Natural killer cell (primary cell): ENCODE results near the gene CHCHD2. TPM values are rescaled to one million over a fixed set of nuclear protein-coding genes. Genes with fewer than 3 reads are reported as not detected.

Source experiments
- ATAC-seq, 3 donors: fragments of 150-1000 bp in 2 of 3; fragments of 200-7000 bp in 1 of 3; cut with Tn5 transposase; 1 replicate in 1 of 3; 2 replicates in 2 of 3; pipeline ENCODE4 v1.10.0; 2021; ENCODE audit warnings: mild to moderate bottlenecking in 2 of 3, moderate library complexity in 2 of 3
- DNase-seq, 2 donors: peaks; one replicate each; pipeline versions ENCODE4 v3.0.0 to v3.0.0-alpha.2; 2013 to 2021; ENCODE audit warnings: mixed read lengths in 1 of 2
- H3K27ac ChIP-seq: one replicate; pipeline ENCODE4 v1.5.1; 2013; ENCODE audit warnings: mild to moderate bottlenecking, low read length
- H3K27me3 ChIP-seq: one replicate; pipeline ENCODE4 v1.6.1; 2013; ENCODE audit warnings: low read length; ENCODE audit not compliant: control insufficient read depth, insufficient read depth
- H3K36me3 ChIP-seq: one replicate; pipeline ENCODE4 v1.6.1; 2013; ENCODE audit warnings: low read length; ENCODE audit not compliant: control insufficient read depth, insufficient read depth
- H3K4me1 ChIP-seq: one replicate; pipeline ENCODE4 v1.6.1; 2013; ENCODE audit warnings: low read length; ENCODE audit not compliant: control insufficient read depth, insufficient read depth
- H3K4me3 ChIP-seq: one replicate; pipeline ENCODE4 v1.5.1; 2013; ENCODE audit warnings: low read length
- H3K9me3 ChIP-seq: one replicate; pipeline ENCODE4 v1.6.1; 2013; ENCODE audit warnings: low read length; ENCODE audit not compliant: control insufficient read depth, insufficient read depth
- H3K27ac Mint-ChIP-seq, 2 donors: one replicate each; pipeline ENCODE4 v1.8.0; 2022; ENCODE audit warnings: mild to moderate bottlenecking in 2 of 2, mixed read lengths in 2 of 2, moderate library complexity in 1 of 2
- H3K27me3 Mint-ChIP-seq, 2 donors: one replicate each; pipeline ENCODE4 v1.8.0; 2022; ENCODE audit warnings: low read depth in 2 of 2, mixed read lengths in 2 of 2
- H3K36me3 Mint-ChIP-seq: one replicate; pipeline ENCODE4 v1.8.0; 2022; ENCODE audit warnings: mixed read lengths
- H3K4me1 Mint-ChIP-seq, 2 donors: one replicate each; pipeline ENCODE4 v1.8.0; 2022; ENCODE audit warnings: mixed read lengths in 2 of 2
- H3K4me3 Mint-ChIP-seq: one replicate; pipeline ENCODE4 v1.8.0; 2022; ENCODE audit warnings: mild to moderate bottlenecking, moderate library complexity, mixed read lengths
- H3K9me3 Mint-ChIP-seq, 2 donors: one replicate each; pipeline ENCODE4 v1.8.0; 2022; ENCODE audit warnings: mixed read lengths in 2 of 2
- CTCF ChIP-seq: fragments of 200-600 bp; IDR thresholded peaks from one replicate; pipeline ENCODE4 v1.8.0; 2022; ENCODE audit warnings: antibody characterized with exemption
- WGBS: methylation state at CpG from one replicate; pipeline ENCODE4 v1.1.7; 2013; ENCODE audit warnings: missing lambda C conversion rate; ENCODE audit not compliant: insufficient coverage; 5-methylcytosine and 5-hydroxymethylcytosine counted together
- intact Hi-C: fragments of 100-400 bp; cut with micrococcal nuclease; formaldehyde crosslinking; loops from one replicate; pipeline ENCODE4 v1.14.2; 2022
- total RNA-seq, 4 donors: library from RNA; stranded (reverse); fragments of 120-200 nt in 1 of 4; gene quantifications; one replicate each; pipeline versions ENCODE4 v1.2.3 to v1.2.4, GENCODE V29; 2013 to 2022

The CHCHD2 gene
- total RNA-seq, 3 donors from 2014 or later (not counting 1 experiment from before 2014, with no cell fraction given) = 176 to 224 (median 184) TPM

DNA sequence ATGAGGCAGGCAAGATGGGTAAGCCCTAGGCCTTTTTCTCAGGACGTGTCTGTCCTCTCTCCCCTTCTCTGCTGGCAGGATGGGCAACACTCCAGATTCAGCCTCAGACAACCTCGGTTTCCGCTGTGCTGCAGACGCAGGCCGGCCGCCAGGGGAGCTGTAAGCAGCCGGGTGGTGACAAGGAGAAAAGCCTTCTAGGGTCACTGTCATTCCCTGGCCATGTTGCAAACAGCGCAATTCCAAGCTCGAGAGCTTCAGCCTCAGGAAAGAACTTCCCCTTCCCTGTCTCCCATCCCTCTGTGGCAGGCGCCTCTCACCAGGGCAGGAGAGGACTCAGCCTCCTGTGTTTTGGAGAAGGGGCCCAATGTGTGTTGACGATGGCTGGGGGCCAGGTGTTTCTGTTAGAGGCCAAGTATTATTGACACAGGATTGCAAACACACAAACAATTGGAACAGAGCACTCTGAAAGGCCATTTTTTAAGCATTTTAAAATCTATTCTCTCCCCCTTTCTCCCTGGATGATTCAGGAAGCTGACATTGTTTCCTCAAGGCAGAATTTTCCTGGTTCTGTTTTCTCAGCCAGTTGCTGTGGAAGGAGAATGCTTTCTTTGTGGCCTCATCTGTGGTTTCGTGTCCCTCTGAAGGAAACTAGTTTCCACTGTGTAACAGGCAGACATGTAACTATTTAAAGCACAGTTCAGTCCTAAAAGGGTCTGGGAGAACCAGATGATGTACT lies 26.7 kb downstream of the CHCHD2 start:
- Histone ChIP-seq H3K27ac (no peak overlapping the region), H3K27me3 (no peaks in the 10 kb centered on the region), H3K4me3 (no peak overlapping the region), H3K4me1 (no peaks in the 10 kb centered on the region), H3K36me3 (peaks cover 19% of the 10 kb centered on the region), H3K9me3 (no peaks in the 10 kb centered on the region)
- H3K4me1 Mint-ChIP-seq = peaks cover 0 to 3% of the 10 kb centered on the region in 2 donors
- H3K36me3 Mint-ChIP-seq = no peaks in the 10 kb centered on the region
- H3K27me3 Mint-ChIP-seq = no peaks in the 10 kb centered on the region
- H3K27ac Mint-ChIP-seq = peak overlapping the region in 1 of 2 donors; percentile 36
- WGBS = 79% methylated on average over 12 of the region's 12 CpGs
- no peak for DNase-seq
- intact Hi-C loops = no loop called here
- no peaks in the 10 kb centered on the region for H3K9me3 Mint-ChIP-seq
- TF ChIP-seq CTCF = no peak
- no peak for ATAC-seq
- H3K4me3 Mint-ChIP-seq = no peak overlapping the region

- H3K9me3 Mint-ChIP-seq = no peaks in the 10 kb centered on the region
- DNase-seq (no peak), ATAC-seq (no peak)
- Histone ChIP-seq H3K27me3 (no peaks in the 10 kb centered on the region), H3K9me3 (no peaks in the 10 kb centered on the region), H3K27ac (no peak overlapping the region), H3K36me3 (peaks cover 19% of the 10 kb centered on the region), H3K4me1 (peaks cover 5% of the 10 kb centered on the region), H3K4me3 (no peak overlapping the region)
- no peak for TF ChIP-seq CTCF
- H3K27me3 Mint-ChIP-seq = no peaks in the 10 kb centered on the region
- WGBS = 95% methylated on average over 16 of the region's 16 CpGs
- peaks cover 6 to 10% of the 10 kb centered on the region in 2 donors for H3K4me1 Mint-ChIP-seq
- no peak overlapping the region for H3K27ac Mint-ChIP-seq
- intact Hi-C loops = no loop called here
- H3K4me3 Mint-ChIP-seq = no peak overlapping the region
- peaks cover 7% of the 10 kb centered on the region for H3K36me3 Mint-ChIP-seq
Observed at GRCh38 chr7:56078196-56078595, 28.1 kb downstream of the CHCHD2 start.

DNA sequence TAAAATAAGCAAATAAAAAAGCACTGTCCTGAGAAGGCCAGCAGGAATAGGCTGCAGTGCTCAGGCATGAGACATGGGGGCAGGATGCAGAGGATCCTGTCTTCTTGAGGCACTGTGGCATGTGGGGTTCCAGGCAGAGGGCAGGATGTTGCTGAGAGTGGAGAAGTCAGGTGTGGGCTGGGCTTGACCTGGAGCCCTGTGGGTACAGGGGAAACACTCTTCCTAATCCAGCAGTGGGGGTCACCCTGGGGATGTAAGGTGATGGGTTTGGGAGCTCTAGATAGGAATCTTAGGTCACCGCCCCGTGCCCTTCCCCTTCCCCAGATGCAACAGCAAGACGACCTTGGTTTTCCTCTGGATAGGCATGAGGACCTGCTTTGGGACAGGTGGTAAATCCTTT lies 28.6 kb downstream of the CHCHD2 start:
- Mint-ChIP-seq H3K36me3 (peaks cover 7% of the 10 kb centered on the region), H3K4me1 (peaks cover 6 to 14% of the 10 kb centered on the region in 2 donors), H3K27ac (no peak overlapping the region), H3K9me3 (no peaks in the 10 kb centered on the region), H3K27me3 (no peaks in the 10 kb centered on the region), H3K4me3 (no peak overlapping the region)
- peaks cover 5% of the 10 kb centered on the region for H3K4me1 ChIP-seq
- no peak for ATAC-seq
- no peak for DNase-seq
- TF ChIP-seq CTCF = no peak
- 97% methylated on average over 3 of the region's 3 CpGs for WGBS
- H3K4me3 ChIP-seq = no peak overlapping the region
- peaks cover 22% of the 10 kb centered on the region for H3K36me3 ChIP-seq
- intact Hi-C loops = no loop called here
- H3K27ac ChIP-seq = no peak overlapping the region
- H3K9me3 ChIP-seq = no peaks in the 10 kb centered on the region
- H3K27me3 ChIP-seq = no peaks in the 10 kb centered on the region
